Ascending aorta (tissue), 2 donors: ENCODE data around the gene HPS4. TPM values are rescaled to one million over a fixed set of nuclear protein-coding genes. Genes with fewer than 3 reads are reported as not detected.

Experiments used
- DNase-seq, 2 donors: peaks; one replicate each; pipeline ENCODE4 v3.0.0-alpha.2; 2019; ENCODE audit warnings: low spot score in 2 of 2
- H3K27ac ChIP-seq, 2 donors: fragments of 200-600 bp; sonication (generic); one replicate each; pipeline ENCODE4 v1.5.1; 2016 to 2017; ENCODE audit warnings: mild to moderate bottlenecking in 1 of 2
- H3K27me3 ChIP-seq: fragments of 200-600 bp; sonication (generic); one replicate; pipeline ENCODE4 v1.5.1; 2017
- H3K36me3 ChIP-seq, 2 donors: fragments of 200-600 bp; sonication (generic); one replicate each; pipeline ENCODE4 v1.5.1; 2016
- H3K4me1 ChIP-seq, 2 donors: fragments of 200-600 bp; sonication (generic); one replicate each; pipeline ENCODE4 v1.5.1; 2016 to 2017; ENCODE audit warnings: mild to moderate bottlenecking in 1 of 2
- H3K4me3 ChIP-seq, 2 donors: fragments of 200-600 bp; sonication (generic); one replicate each; pipeline ENCODE4 v1.5.1; 2016 to 2017; ENCODE audit warnings: mild to moderate bottlenecking in 1 of 2
- H3K9me3 ChIP-seq, 2 donors: fragments of 200-600 bp; sonication (generic); one replicate each; pipeline ENCODE4 v1.5.1; 2016
- intact Hi-C: fragments of 100-400 bp; cut with DNase I; formaldehyde crosslinking; loops from one replicate; pipeline ENCODE4 v1.15.1; 2023
- total RNA-seq: library from RNA; depleted of rRNA; stranded (reverse); fragments of >200 nt; gene quantifications from one replicate; pipeline ENCODE4 v1.1.0, GENCODE V29; 2016
- TF ChIP-seq, protein P1 (sequence below), 3 experiments: fragments of 200-600 bp in 2 of 3; fragments of 450-650 bp in 1 of 3; sonication (generic) in 2 of 3; IDR thresholded peaks; one replicate each; pipeline ENCODE4 v1.5.1; 2016 to 2019; ENCODE audit warnings: antibody characterized with exemption in 3 of 3, mild to moderate bottlenecking in 1 of 3, moderate library complexity in 1 of 3

Gene HPS4
- total RNA-seq, 1 donor from 2014 or later: 39.3 TPM

DNA sequence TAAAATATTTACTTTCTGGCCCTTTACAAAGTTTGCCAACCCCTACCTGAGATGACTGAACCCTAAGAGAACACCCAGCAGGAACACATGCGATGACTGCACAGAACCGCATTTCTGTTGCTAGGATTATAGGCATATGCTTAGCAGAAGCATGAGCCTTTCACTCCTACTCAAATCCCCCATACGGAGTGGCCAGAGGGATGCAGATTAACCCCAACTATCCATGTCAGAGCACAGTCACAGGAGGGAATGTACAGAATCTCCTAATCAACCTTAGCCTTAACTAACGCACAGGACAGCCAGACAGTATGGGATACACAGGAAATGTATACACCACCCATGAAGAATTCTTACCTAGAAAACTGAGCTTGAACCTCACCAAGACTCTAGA, 6.2 kb downstream of the HPS4 start:
- H3K27ac ChIP-seq: no peak overlapping the region
- no peaks in the 10 kb centered on the region for H3K27me3 ChIP-seq
- peaks cover 19 to 55% of the 10 kb centered on the region in 2 donors for H3K36me3 ChIP-seq
- TF ChIP-seq, protein P1, sequence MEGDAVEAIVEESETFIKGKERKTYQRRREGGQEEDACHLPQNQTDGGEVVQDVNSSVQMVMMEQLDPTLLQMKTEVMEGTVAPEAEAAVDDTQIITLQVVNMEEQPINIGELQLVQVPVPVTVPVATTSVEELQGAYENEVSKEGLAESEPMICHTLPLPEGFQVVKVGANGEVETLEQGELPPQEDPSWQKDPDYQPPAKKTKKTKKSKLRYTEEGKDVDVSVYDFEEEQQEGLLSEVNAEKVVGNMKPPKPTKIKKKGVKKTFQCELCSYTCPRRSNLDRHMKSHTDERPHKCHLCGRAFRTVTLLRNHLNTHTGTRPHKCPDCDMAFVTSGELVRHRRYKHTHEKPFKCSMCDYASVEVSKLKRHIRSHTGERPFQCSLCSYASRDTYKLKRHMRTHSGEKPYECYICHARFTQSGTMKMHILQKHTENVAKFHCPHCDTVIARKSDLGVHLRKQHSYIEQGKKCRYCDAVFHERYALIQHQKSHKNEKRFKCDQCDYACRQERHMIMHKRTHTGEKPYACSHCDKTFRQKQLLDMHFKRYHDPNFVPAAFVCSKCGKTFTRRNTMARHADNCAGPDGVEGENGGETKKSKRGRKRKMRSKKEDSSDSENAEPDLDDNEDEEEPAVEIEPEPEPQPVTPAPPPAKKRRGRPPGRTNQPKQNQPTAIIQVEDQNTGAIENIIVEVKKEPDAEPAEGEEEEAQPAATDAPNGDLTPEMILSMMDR (IDR thresholded peaks at IDR 0.05): no peak
- no peak overlapping the region for H3K4me3 ChIP-seq
- no peaks in the 10 kb centered on the region for H3K4me1 ChIP-seq
- DNase-seq: no peak
- no peaks in the 10 kb centered on the region for H3K9me3 ChIP-seq
- intact Hi-C loops: no loop called here

DNA sequence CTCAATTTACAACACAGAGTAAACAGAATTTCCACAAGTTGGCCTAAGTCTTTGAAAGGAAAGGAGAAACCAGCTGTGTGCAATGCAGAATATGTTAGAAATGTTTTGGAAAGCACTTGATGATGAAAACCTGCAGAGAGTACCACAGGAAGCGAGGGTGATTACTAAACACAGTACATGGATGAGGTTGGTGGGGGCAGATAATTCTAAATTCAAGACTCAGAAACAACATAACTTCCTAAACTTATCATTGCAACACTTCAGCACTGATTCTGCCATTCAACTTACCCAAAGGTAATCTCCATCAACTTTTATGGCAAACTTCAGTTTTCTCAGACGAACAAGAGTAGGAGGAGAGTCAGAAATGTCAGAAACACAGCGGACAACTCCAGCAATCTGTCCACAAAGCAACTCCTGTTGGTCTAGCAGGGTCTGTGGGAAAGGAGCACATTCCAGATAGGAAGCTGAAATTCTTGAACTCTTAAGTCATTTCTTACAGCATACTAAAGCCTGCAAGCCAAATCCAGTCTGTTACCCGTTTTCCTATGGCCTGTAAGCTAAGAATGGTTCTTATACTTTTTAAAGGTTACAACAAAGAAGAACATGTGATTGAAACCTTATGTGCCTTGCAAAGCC, 6.8 kb downstream of the HPS4 start:
- H3K4me3 ChIP-seq: no peak overlapping the region
- no peak for DNase-seq
- no peak overlapping the region for H3K27ac ChIP-seq
- H3K36me3 ChIP-seq: peaks cover 24 to 61% of the 10 kb centered on the region in 2 donors
- no peaks in the 10 kb centered on the region for H3K4me1 ChIP-seq
- intact Hi-C loops: no loop called here
- H3K27me3 ChIP-seq: no peaks in the 10 kb centered on the region
- TF ChIP-seq, protein P1 (IDR thresholded peaks at IDR 0.05): no peak
- no peaks in the 10 kb centered on the region for H3K9me3 ChIP-seq

DNA sequence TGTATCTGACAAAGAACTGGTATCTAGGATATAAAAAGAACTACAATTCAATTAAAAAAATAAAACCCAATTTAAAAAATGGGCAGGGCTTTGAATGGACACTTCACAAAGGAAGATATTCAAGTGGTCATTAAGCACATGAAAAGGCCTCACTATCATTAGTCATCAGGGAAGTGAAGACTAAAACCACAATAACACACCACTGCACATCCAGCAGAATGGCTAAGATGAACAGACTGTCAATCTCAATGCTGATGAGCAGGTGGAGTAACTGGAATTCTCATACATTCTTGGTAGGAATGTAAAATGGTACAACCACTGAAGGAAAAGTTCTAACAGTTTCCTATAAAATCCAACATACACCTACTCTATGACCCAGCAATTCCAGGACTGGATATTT, 8.9 kb downstream of the HPS4 start:
- Histone ChIP-seq H3K27me3 (no peaks in the 10 kb centered on the region), H3K36me3 (peaks cover 44 to 82% of the 10 kb centered on the region in 2 donors), H3K4me1 (no peaks in the 10 kb centered on the region), H3K9me3 (no peaks in the 10 kb centered on the region), H3K27ac (no peak overlapping the region), H3K4me3 (no peak overlapping the region)
- intact Hi-C loops: no loop called here
- DNase-seq: no peak
- TF ChIP-seq, protein P1 (IDR thresholded peaks at IDR 0.05): no peak

DNA sequence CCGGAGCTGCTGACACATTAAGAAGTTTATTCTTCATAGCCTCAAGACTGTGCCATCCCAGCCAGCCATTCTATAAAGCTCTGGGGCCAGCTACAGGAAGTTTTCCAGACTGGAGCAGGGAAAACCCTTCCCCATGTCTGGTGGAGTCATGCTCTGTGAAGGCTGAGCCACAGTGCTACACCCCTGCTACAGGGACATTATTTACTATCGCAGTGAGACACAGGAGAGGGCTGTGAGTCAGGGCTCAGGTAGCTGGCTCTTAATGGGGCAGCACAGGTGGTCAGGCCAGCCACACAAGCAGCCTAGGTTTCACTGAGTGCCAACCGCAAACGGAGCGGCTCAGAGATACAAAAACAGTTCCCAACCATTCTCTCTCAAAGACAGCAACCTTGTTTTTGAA, 12.1 kb downstream of the HPS4 start:
- H3K27ac ChIP-seq: no peak overlapping the region
- no peaks in the 10 kb centered on the region for H3K27me3 ChIP-seq
- peaks cover 55 to 98% of the 10 kb centered on the region in 2 donors for H3K36me3 ChIP-seq
- DNase-seq: no peak
- no peak overlapping the region for H3K4me3 ChIP-seq
- intact Hi-C loops: no loop called here
- TF ChIP-seq, protein P1 (IDR thresholded peaks at IDR 0.05): no peak
- H3K9me3 ChIP-seq: no peaks in the 10 kb centered on the region
- H3K4me1 ChIP-seq: no peaks in the 10 kb centered on the region

DNA sequence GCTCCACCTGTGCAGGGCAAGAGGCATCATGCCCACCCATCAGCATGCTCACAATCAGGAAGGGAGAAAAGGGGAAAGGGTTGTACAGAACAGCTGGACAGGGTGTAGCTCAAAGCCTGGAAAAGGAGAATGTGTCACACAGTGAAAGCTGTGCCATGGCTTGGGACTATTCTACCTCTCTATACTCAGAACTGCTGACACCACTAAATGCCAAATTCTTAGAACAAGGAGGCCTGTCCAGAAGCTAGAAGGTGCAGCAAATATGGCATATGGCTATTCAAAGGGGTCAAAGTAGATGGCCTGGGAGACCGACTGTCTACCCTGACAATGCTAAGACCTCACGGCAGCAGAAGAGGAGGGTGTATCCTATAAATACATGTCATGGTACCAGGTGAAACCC, 12.8 kb downstream of the HPS4 start:
- TF ChIP-seq, protein P1 (IDR thresholded peaks at IDR 0.05): no peak
- DNase-seq: no peak
- intact Hi-C loops: no loop called here
- Histone ChIP-seq H3K36me3 (peaks cover 62 to 98% of the 10 kb centered on the region in 2 donors), H3K4me3 (no peak overlapping the region), H3K27ac (no peak overlapping the region), H3K4me1 (no peaks in the 10 kb centered on the region), H3K27me3 (no peaks in the 10 kb centered on the region), H3K9me3 (no peaks in the 10 kb centered on the region)

DNA sequence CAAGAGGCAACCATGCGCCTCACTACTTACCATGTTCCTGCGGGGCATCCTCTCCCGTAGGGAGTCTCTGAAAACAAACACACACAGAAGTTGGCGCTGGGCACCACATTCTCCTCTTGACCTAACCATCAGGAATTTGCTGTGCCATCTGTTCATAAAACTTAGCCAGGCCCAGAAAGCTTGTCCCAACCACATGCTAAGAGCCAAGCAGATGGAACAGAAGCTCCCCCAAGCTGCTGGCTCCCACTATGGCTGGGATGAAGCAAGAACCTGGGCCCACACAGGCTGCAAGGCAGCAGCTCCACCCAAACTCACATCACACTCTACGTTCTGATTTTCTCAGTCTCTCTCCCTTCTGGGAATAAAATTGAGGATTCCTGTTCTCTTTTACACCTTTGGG, 17.4 kb downstream of the HPS4 start:
- H3K9me3 ChIP-seq: no peaks in the 10 kb centered on the region
- H3K27me3 ChIP-seq: no peaks in the 10 kb centered on the region
- TF ChIP-seq, protein P1 (IDR thresholded peaks at IDR 0.05): no peak
- no peak overlapping the region for H3K27ac ChIP-seq
- H3K4me1 ChIP-seq: no peaks in the 10 kb centered on the region
- peaks cover 67 to 87% of the 10 kb centered on the region in 2 donors for H3K36me3 ChIP-seq
- no peak for DNase-seq
- no peak overlapping the region for H3K4me3 ChIP-seq
- intact Hi-C loops: no loop called here
